NCI-H1436 (cell line): ENCODE data around the gene AKAP13.
"Not testable (repeated sequence)": the region's sequence is repeated elsewhere in the genome, so short reads cannot be mapped to it uniquely, and the experiment has no call there.

ENCODE experiments used
- DNase-seq: peaks from one replicate; lab custom pipeline; 2025; lab: John Stamatoyannopoulos, UW

The AKAP13 gene

DNA sequence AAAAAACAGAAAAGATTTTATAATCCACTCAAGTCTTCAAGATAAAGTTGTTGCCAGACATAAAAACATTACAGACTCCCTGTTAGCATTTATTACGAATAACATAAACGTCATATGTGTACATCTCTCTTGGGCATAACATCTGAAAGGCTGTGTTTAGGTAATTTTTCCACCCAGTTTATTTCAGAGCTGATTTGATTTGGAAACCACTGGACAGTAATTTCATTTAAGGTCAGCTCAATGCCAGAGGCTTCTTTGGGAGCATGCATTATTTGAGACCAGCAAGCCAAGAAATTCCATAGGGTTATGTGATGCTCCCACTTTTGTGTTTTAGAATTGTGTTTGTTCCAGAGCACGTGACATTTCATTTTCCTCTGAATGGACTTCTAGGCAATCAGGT, 196.0 kb downstream of the AKAP13 start:
- no peak for DNase-seq

DNA sequence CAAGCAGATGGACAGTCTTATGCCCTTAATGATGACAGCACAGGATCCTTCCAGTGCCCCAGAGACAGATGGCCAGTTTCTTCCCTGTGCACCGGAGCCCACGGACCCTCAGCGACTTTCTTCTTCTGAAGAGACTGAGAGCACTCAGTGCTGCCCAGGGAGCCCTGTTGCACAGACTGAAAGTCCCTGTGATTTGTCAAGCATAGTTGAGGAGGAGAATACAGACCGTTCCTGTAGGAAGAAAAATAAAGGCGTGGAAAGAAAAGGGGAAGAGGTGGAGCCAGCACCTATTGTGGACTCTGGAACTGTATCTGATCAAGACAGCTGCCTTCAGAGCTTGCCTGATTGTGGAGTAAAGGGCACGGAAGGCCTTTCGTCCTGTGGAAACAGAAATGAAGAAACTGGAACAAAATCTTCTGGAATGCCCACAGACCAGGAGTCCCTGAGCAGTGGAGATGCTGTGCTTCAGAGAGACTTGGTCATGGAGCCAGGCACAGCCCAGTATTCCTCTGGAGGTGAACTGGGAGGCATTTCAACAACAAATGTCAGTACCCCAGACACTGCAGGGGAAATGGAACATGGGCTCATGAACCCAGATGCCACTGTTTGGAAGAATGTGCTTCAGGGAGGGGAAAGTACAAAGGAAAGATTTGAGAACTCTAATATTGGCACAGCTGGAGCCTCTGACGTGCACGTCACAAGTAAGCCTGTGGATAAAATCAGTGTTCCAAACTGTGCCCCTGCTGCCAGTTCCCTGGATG, 198.7 kb downstream of the AKAP13 start:
- DNase-seq: no peak

DNA sequence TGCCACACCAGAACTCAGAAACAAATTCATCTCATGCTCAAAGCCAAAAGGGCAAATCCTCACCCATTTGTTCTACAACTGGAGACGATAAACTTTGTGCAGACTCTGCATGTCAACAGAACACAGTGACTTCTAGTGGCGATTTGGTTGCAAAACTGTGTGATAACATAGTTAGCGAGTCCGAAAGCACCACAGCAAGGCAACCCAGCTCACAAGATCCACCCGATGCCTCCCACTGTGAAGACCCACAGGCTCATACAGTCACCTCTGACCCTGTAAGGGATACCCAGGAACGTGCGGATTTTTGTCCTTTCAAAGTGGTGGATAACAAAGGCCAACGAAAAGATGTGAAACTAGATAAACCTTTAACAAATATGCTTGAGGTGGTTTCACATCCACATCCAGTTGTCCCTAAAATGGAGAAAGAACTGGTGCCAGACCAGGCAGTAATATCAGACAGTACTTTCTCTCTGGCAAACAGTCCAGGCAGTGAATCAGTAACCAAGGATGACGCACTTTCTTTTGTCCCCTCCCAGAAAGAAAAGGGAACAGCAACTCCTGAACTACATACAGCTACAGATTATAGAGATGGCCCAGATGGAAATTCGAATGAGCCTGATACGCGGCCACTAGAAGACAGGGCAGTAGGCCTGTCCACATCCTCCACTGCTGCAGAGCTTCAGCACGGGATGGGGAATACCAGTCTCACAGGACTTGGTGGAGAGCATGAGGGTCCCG, 199.7 kb downstream of the AKAP13 start:
- no peak for DNase-seq

DNA sequence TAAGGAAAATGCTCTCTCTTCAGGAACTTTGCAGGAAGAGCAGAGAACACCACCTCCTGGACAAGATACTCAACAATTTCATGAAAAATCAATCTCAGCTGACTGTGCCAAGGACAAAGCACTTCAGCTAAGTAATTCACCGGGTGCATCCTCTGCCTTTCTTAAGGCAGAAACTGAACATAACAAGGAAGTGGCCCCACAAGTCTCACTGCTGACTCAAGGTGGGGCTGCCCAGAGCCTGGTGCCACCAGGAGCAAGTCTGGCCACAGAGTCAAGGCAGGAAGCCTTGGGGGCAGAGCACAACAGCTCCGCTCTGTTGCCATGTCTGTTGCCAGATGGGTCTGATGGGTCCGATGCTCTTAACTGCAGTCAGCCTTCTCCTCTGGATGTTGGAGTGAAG, 200.5 kb downstream of the AKAP13 start:
- no peak for DNase-seq

DNA sequence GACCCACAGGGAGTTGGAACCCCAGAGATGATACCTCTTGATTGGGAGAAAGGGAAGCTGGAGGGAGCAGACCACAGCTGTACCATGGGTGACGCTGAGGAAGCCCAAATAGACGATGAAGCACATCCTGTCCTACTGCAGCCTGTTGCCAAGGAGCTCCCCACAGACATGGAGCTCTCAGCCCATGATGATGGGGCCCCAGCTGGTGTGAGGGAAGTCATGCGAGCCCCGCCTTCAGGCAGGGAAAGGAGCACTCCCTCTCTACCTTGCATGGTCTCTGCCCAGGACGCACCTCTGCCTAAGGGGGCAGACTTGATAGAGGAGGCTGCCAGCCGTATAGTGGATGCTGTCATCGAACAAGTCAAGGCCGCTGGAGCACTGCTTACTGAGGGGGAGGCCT, 201.1 kb downstream of the AKAP13 start:
- DNase-seq: no peak

DNA sequence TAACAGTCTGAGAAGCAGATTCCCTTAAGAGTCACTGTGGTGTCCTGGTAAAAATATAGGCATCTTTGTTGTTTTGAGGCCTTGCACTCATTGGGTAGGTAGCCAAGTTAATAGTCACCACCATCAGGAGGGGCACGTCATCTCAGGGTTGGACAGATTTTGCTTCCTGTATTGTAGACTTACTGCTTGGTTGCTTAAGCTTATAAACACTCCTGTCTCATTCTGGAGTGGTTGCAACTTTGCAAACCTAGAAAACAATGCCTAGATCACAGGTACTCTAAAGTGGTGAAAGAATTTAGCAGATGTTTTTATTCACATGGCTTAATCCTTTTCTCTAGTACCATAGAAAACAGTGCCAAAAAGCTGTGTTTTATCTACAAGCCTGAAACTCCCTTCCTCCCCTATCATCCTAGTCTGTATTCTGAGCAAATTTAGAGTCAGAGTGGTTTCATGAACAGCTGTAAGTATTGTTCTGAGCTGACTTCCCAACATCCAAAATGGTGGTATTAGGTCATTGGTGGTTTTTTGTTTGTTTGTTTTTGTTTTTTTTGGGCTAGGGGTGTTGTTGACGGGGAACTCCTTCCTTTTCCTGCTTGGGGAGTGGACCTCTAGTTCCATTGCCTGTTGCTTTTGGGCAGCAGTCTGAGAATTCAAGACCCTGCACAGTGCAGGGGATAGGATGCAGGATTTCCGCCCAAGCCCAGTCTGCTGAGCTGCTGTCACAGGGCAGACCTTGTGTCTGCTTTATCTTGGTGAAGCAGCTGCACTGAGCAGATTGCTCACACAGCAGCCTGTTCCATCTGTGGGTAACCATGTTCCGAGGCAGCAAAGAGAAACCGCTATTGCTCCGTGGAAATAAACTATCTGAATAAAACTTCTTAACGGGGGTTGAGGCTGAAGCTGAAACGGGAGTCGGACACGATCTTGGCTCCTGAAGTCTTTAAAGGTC, 202.0 kb downstream of the AKAP13 start:
- no peak for DNase-seq

DNA sequence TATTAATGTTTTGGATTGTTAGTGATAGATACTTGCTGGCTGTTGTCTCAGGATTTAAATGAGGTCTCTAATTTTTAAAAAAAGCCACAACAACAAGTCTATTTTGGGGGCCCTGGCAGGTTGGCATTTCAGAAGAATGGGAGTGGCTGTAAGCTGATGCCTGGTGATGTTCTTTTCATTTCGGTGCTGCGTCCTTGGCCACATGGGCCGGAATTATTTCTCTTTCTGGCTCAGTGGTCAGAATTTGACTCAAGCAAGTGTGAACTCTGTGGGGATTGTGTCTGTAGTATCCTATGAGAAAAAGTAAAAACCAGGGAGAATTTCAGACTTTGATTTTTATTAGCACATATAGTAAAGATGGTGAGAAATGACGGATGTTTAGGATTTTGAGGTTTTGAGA, 203.0 kb downstream of the AKAP13 start:
- no peak for DNase-seq

DNA sequence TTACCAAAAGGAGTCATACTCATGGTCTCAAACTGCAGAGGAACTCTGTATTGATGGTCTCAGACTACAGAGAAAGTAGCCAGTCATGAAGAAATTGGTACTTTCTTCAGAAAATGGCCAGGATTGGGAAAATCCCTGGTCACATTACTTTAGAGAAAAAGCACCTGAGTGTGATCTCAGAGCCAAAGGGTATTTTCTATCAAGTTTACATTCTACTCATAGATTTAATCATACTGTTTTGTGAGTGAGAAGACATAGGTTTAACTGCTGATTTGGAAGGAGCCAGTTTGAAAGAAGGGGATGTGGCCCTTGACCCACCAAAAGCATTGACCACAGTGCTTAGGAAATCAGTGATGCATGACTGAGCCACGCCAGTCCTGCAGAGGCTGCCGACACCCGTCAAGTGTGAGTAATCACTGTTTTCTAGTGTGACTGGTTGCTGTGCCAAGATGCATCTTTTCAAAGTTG, 203.6 kb downstream of the AKAP13 start:
- no peak for DNase-seq

DNA sequence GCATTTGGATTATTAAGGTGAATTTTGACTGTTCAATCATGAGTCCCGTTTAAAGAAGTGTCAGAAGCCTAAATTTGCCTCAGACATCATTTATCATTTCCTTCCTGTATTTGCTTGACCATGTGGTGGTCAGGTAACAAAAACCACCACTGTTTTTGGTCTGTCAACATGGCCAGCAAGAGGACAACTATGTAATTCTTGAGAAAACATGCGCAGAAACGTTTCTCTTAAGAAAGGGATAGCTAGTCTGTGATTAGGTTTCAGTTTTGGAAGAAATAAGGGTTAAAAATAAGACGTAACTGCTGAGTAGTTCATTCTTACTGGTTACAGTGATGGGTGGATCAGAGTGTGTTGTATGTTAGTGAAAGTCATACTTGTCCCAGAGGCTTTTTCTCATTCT, 204.5 kb downstream of the AKAP13 start:
- DNase-seq: no peak

DNA sequence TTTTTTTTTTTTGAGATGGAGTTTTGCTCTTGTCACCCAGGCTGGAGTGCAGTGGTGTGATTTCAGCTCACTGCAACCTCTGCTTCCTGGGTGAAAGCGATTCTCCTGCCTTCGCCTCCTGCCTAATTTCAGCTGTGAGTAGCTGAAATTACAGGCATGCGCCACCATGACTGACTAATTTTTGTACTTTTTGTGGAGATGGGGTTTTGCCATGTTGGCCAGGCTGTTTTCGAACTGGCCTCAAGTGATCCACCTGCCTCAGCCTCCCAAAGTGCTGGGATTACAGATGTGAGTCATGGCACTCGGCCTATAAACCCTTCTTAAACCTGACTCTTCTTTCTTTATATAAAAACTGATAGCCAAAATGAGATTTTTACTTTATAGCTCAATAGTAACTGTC, 205.8 kb downstream of the AKAP13 start:
- not testable (repeated sequence) for DNase-seq

DNA sequence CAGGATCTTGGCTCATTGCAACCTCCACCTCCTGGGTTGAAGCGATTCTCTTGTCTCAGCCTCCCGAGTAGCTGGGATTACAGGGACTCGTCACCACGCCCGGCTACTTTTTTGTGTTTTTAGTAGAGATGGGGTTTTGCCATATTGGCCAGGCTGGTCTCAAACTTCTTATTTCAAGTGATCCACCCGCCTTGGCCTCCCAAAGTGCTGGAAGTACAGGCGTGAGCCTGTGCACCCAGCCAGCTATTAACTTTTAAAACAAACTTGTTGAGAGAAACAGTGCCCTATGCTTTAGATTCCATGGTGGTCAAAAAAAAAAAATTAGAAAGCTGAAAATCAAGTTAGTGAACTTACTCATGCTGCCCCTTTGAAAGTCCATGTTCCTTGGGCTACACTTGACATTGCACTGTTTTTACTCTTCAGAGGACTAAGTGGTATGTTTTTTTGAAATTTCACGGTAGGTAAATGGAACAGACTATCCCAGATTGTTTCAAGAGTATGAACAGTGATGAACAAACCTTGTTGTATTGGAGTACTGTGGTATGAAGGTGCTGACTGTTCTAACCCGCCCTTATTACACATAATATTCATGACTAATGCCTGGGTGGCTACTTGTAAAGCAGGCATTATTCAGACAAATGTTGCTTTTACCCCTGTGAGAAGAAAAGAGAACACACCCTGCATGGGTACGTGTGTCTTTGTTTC, 207.5 kb downstream of the AKAP13 start:
- no peak for DNase-seq

DNA sequence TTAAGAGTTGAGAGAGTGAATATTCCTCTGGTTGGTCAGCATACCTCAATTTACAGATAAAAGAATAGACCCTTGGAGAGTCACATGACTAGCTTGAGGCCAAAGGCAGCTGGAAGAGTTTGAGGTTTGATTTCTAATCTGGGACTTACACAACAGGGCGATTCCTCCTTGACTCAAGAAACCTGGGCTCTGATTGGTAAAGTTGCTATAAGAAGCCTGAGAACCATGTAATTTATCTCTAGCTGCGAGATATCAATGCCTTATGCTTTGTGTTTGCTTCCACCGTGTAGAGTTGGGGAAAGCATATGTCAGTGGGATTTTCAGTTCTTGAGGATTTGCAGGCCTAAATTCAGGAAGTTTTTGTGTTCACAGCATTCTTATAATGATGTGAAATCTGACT, 208.3 kb downstream of the AKAP13 start:
- no peak for DNase-seq

DNA sequence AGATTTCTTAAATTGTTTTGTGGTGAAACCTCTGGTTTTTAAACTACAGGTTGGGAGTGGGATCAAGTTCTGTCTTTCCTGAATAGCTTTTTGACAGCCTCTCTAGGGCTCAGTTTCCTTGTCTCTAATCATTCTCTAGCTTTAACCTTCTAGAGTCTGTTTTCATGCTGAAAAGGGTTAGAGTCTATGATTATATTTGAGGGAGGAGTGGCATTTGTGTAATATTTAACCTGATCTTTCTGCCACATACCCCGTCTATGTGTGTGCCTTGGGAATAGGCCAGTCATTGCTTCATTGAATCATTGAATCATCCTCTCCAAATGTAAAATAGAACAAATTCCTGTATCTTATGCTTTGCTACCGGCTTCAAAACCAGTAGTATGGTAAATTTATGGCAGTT, 209.4 kb downstream of the AKAP13 start:
- DNase-seq: no peak

DNA sequence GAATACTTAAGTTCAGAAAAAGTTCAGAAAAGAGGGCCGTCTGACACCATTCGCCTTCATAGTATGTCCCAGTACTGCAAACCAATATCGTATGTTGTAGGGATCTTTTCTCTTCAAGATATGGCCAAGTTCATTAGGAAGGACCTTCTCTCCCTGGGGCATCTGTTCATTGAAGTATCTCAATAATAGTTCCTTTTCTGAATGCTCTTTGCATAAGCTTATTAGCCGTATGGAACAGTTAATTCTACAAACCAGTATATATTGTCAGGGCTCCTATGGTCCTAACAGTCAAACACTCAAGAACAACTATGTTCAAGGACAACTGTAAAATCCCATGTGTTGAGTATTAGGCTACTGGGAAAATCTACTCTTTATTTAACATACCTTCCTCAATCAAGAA, 211.2 kb downstream of the AKAP13 start:
- DNase-seq: no peak

DNA sequence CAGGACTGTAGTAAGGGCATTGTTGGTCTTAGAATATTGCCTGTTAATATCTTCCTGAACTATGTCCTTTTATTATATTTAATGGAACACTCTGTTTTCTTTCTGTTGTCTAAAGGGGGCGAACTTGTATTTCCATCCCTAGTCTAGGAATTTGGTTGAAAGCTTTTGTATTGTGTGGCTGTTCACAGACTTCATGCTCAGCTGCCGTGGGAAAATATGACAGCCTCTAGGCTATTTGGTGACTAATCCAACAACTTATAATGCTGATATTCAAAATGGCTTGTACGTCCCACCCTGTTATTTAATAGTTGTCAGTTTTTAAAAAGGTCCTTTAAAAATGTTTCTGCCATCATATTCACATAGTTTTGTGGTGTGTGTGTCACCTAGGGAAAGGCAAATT, 211.7 kb downstream of the AKAP13 start:
- no peak for DNase-seq

DNA sequence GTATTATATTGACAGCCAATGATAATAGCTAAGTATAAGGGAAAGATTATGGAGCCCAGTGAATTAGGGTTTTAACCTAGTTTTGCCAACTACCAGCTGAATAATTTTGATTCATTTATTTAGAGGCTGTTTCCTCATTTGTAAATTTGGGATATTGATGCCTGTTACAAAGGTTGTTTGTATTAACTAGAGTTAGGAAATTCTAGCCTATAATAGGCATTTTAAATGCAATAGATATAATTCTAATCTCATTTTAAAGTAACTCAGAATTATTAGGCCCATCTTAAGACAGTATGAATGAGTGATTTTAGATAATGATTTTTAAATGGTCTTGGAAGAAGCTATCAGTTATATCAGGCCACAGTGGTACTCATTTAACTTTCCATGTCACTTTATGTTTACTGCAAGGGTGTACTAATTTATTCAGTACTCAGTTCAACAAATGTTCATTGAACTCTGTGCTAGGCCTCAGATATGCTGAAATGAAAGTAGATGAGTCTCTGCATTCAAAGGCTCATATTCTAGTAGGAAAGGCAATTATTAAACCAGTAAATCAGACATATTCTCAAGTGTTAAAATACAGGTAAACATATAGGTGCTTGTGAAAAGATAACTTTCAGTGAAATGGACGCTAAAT, 213.5 kb downstream of the AKAP13 start:
- no peak for DNase-seq

DNA sequence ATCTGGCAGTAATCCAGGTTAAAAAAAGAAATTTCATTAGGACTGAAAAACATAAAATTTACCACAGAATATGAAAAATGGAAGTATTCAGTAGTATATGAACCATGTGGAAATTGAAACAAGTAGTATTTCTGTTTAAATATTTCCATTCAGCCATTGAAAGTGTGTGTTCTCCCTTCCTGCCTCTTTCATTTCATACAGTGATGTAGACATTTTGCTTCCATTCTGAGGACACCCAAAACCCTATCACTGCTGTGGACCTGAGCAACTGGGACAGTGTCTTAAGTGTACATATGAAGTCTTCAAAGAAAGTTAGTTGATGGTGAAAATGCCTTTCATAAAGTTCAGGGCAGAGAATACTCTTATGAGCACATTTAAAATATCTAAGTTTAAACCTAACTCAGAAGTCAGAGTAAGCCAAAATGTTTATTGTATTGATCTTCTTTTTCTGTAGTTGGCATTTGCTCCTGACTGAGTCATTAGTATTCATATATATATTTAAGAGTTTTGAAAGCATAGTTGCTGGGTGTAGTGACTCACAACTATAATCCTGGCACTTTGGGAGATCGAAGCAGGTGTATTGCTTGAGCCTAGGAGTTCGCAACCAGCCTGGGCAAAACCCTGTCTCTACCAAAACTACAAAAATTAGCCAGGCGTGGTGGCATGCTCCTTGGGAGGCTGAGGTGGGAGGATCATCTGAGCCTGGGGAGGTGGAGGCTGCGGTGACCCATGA, 215.6 kb downstream of the AKAP13 start:
- no peak for DNase-seq

DNA sequence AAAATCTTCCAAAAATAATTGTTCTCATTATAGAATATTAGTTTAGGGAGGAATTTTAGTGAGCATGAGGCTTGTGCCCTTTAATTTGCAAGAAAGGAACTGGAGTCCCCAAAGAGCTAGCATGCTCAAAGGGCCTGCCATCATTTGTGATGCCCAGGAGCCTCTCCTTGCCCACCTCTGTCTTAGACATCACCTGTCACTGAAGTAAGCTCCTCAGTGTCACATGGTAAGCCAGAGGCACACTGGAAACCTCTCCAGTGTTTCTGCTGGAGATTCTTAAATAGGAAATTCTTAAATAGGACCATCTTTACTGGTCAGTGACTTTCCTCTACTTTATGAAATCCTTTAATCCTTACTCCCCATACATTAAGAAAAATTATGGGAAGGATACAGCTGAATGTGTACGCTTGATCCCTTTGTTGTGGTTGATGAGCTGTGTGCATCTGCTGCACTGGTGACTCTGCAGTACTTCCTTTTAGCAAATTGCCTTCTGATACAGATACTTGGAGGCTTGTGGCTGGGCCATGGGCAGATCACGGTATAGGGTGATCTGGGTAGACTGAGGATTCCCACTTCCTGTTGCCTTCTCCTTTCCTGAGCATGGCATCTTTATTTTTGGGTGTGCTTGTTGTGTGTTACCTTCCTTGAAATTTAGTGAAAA, 216.9 kb downstream of the AKAP13 start:
- DNase-seq: no peak

DNA sequence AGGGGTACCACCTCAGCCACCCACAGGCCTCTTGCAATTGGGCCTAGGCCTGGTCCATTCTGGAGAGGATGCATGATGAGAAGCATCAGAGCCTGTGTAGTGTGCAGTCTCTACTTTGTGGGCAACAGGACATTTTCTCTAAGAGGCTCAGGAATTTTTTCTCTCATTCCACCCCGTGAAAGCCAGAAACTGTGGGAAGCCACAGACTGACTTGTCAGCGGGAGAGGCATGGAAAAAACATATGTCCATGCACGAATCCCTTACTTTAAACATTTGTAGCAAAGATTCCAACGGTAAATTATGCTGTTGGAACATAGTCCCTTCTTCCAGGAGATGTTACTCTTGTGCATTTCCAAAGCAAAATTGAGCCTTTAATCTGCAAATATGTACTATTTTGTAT, 217.8 kb downstream of the AKAP13 start:
- DNase-seq: no peak
